Memory B cell (primary cell): ENCODE results near the gene KIAA1958.

Experiments
- ATAC-seq: fragments of 150-1000 bp; cut with Tn5 transposase; 2 replicates; pipeline ENCODE4 v1.10.0; 2021; ENCODE audit warnings: low read depth, mild to moderate bottlenecking, moderate library complexity
- DNase-seq, 2 donors: peaks; one replicate each; pipeline ENCODE4 v3.0.0; 2022; ENCODE audit warnings: low spot score in 2 of 2
- H3K27ac Mint-ChIP-seq: one replicate; pipeline ENCODE4 v1.8.0; 2022; ENCODE audit warnings: mild to moderate bottlenecking, moderate library complexity, mixed read lengths
- H3K27me3 Mint-ChIP-seq: one replicate; pipeline ENCODE4 v1.8.0; 2022; ENCODE audit warnings: mixed read lengths
- H3K36me3 Mint-ChIP-seq: one replicate; pipeline ENCODE4 v1.8.0; 2022; ENCODE audit warnings: mild to moderate bottlenecking, mixed read lengths
- H3K4me1 Mint-ChIP-seq: one replicate; pipeline ENCODE4 v1.8.0; 2022; ENCODE audit warnings: mixed read lengths
- H3K4me3 Mint-ChIP-seq: one replicate; pipeline ENCODE4 v1.8.0; 2022; ENCODE audit warnings: mild to moderate bottlenecking, moderate library complexity, mixed read lengths
- H3K9me3 Mint-ChIP-seq: one replicate; pipeline ENCODE4 v1.8.0; 2022; ENCODE audit warnings: mixed read lengths

The KIAA1958 gene

DNA sequence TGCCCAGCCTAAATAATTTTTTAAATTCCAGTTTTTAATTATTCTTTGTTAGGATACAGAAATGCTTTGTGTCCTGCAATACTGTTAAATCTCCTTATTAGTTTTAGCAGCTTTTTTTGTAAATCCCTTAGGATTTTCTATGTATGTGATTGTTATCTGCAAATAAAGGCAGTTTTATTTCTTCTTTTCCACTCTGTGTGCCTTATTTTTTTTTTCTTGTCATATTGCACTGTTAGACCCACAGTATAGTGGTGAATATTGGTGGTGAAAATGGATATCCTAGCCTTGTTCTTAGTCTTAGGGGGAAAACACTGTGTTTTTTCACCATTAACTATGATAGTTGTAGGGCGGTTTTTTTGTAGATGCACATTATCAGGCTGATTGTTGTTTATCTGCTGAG is 11.3 kb upstream of the KIAA1958 start:
- Mint-ChIP-seq H3K27ac (no peak overlapping the region), H3K9me3 (peaks cover 6% of the 10 kb centered on the region), H3K36me3 (peaks cover 23% of the 10 kb centered on the region), H3K4me3 (no peak overlapping the region), H3K27me3 (no peaks in the 10 kb centered on the region), H3K4me1 (no peaks in the 10 kb centered on the region)
- ATAC-seq (no peak), DNase-seq (no peak)

DNA sequence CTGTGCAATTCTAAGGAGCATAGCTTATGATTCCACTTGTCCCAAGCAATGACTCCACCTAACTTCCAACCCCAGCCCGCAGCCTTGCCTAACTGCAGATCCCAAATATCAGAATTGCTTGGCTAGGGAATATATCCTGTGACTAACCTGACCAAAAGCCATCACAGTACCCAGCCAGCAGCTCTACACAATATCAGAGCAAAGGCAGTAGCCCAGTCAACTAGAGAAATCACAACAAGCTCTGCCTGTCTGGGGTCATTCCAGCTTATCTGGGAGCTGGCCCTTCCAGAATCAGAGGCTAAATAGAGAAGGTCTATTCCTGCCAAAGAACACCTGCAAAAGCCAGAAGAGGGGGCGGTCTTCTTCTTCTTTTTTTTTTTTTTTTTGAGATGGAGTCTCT is 9.3 kb upstream of the KIAA1958 start:
- H3K9me3 Mint-ChIP-seq = peaks cover 6% of the 10 kb centered on the region
- H3K27ac Mint-ChIP-seq = no peak overlapping the region
- no peak overlapping the region for H3K4me3 Mint-ChIP-seq
- H3K36me3 Mint-ChIP-seq = peaks cover 19% of the 10 kb centered on the region
- H3K27me3 Mint-ChIP-seq = no peaks in the 10 kb centered on the region
- no peak for DNase-seq
- H3K4me1 Mint-ChIP-seq = no peaks in the 10 kb centered on the region
- no peak for ATAC-seq

DNA sequence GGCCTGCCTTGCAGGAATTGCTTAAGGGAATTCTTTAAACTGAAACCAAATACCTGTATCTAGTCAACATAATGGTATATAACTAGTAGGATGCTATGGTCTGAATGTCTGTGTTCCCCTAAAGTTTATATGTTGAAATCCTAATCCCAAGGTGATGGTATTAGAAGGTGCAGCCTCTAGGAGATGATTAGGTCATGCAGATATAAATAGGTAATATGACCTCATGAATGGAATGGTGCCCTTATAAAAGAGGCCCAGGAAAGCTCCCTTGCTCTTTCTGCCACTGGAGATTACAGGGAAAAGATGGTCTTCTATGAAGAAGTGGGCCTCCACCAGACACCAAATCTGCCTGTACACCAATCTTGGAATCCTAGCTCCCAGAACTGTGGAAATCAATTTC is 7.4 kb upstream of the KIAA1958 start:
- no peak for ATAC-seq
- Mint-ChIP-seq H3K36me3 (peaks cover 14% of the 10 kb centered on the region), H3K27me3 (no peaks in the 10 kb centered on the region), H3K4me3 (no peak overlapping the region), H3K9me3 (peaks cover 6% of the 10 kb centered on the region), H3K27ac (no peak overlapping the region), H3K4me1 (no peaks in the 10 kb centered on the region)
- DNase-seq = no peak

DNA sequence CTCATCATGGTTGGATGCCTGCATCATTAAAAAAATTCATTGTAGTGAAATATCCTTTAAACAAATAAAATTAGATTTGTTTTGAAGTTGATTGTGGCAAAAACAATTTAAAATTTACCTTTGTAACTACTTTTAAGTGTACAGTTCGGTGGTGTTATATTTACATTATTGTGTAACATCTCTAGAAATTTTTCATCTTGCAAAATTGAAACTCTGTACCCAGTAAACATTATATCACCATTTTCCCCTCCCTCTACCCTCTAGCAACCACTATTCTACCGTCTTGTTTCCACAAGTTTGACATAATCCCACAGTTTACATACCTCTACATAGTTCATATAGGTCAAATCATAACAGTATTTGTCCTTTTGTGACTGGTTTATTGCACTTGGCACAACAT is 2.0 kb upstream of the KIAA1958 start:
- Mint-ChIP-seq H3K4me1 (peaks cover 13% of the 10 kb centered on the region), H3K36me3 (peaks cover 2% of the 10 kb centered on the region), H3K4me3 (no peak overlapping the region), H3K27ac (no peak overlapping the region), H3K9me3 (no peaks in the 10 kb centered on the region), H3K27me3 (no peaks in the 10 kb centered on the region)
- DNase-seq = no peak
- no peak for ATAC-seq

DNA sequence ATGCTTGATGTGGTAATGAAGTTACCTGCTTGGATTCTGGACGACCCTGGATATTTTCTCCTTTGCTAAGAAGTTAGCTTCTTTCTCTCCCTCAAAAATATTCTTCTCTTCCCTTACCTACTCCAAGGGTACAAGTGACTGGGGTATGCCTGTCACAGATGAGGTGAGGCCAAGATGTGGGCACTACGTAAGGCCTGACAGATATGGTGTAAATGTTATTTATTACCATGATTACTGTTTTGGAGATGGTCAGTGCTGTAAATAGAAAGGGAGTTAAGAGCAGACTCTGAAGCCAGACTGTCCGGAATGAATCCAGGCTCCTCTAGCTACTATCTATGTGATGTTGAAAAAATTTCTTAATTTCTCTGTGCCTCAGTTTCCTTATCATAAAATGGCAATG is 1.1 kb upstream of the KIAA1958 start:
- no peak for DNase-seq
- ATAC-seq = no peak
- no peaks in the 10 kb centered on the region for H3K27me3 Mint-ChIP-seq
- peaks cover 13% of the 10 kb centered on the region for H3K4me1 Mint-ChIP-seq
- H3K9me3 Mint-ChIP-seq = no peaks in the 10 kb centered on the region
- H3K27ac Mint-ChIP-seq = peak overlapping the region; percentile 91
- peak overlapping the region; percentile 22 for H3K4me3 Mint-ChIP-seq
- H3K36me3 Mint-ChIP-seq = peaks cover 2% of the 10 kb centered on the region

DNA sequence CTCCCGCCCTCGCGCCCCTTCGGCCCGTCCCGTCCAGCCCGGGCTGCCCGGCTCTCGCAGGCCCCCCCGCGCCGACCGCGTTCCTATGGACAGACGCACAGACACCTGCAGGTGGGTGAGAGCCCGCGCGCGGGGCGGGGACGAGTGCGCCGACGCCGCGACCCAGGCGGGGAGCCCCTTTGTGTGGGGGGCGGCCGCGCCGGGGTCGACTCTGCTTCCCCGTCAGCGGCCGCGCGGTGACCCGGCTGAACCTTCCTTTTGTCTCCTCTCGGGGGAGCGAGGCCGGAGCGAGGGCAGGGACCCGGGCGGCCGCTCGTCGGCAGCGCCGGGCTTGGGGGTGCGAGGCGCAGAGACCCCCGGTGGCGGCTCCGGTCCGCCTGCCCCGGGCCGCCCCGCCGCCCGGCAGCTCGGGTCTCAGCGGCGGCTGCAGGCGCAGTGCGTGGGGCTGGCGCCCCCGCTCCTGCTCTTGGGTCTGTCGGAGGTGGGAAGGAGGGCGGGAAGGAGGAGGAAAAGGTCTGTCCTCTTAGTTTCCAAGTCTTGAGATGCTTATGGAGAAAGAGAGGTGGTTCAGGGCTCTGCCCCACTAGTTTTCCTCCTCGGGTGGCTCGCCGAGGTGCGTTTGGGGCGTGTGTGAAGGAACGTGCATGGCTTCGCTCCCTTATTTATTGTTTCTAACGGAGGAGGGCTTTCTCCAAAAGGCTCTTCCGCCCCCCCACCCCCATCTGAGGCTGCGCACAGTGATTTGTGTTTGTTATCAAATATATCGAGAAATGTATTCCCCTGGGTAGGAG is 576 bp downstream of the KIAA1958 start:
- Mint-ChIP-seq H3K27ac (peak overlapping the region; percentile 52), H3K36me3 (no peaks in the 10 kb centered on the region), H3K9me3 (no peaks in the 10 kb centered on the region), H3K4me3 (peak overlapping the region; percentile 91), H3K4me1 (peaks cover 14% of the 10 kb centered on the region), H3K27me3 (no peaks in the 10 kb centered on the region)
- ATAC-seq = peak; percentile 31
- DNase-seq = peak; percentile 41 to 61

DNA sequence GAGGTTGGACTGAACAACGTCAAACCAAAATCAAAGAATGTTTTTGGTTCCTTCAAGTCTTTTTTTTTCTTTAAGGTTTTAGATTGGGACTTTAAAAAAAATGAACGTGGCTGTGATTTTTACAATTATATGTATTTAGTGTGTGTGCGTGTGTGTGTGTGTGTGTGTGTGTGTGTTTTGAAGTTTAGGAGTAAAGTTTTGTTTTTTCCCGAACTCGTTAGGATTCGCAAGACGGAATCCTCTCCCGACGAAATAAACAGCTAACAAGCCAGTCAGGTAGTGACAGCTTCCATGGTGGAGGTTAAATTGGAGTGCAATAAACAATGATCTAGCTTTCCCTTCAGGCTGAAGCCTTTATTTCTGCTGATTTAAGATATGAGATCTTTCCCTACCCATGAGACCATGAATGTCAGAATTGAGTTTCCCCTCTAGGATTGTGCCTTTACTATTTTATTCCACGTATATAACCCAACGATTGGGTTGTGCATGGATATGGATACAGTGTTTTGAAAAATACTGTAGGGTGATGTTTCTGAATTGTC is 1.2 kb downstream of the KIAA1958 start:
- no peak for DNase-seq
- H3K9me3 Mint-ChIP-seq = no peaks in the 10 kb centered on the region
- ATAC-seq = no peak
- H3K36me3 Mint-ChIP-seq = no peaks in the 10 kb centered on the region
- peak overlapping the region; percentile 91 for H3K4me3 Mint-ChIP-seq
- peaks cover 16% of the 10 kb centered on the region for H3K4me1 Mint-ChIP-seq
- H3K27ac Mint-ChIP-seq = peak overlapping the region; percentile 52
- no peaks in the 10 kb centered on the region for H3K27me3 Mint-ChIP-seq

DNA sequence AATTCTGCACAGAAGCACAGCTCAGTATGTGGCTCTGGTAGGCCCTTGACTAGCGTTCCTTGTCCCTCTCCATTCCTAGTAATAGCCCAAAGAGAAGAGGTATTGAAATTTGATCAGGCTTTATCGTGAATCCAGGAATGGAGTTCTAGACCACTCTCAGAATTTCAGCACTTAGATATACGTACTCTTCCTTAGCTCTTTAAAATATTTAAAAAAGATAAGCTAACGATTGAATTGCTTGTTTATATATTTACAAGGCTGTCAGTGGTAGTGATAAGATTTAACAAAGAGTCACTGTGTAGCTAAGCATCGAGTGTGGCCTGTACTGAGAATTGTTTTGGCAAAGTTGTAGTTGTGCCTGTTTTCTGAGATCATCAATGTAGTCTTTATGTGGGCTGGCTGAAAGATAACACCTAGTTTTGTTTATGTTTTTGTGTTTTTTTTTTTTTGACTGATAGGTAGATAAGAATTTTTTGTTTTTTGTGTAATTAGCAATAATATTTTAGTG is 2.5 kb downstream of the KIAA1958 start:
- peaks cover 9% of the 10 kb centered on the region for H3K36me3 Mint-ChIP-seq
- H3K9me3 Mint-ChIP-seq = peaks cover 5% of the 10 kb centered on the region
- H3K27me3 Mint-ChIP-seq = no peaks in the 10 kb centered on the region
- H3K4me3 Mint-ChIP-seq = no peak overlapping the region
- peaks cover 16% of the 10 kb centered on the region for H3K4me1 Mint-ChIP-seq
- DNase-seq (no peak), ATAC-seq (no peak)
- H3K27ac Mint-ChIP-seq = no peak overlapping the region

DNA sequence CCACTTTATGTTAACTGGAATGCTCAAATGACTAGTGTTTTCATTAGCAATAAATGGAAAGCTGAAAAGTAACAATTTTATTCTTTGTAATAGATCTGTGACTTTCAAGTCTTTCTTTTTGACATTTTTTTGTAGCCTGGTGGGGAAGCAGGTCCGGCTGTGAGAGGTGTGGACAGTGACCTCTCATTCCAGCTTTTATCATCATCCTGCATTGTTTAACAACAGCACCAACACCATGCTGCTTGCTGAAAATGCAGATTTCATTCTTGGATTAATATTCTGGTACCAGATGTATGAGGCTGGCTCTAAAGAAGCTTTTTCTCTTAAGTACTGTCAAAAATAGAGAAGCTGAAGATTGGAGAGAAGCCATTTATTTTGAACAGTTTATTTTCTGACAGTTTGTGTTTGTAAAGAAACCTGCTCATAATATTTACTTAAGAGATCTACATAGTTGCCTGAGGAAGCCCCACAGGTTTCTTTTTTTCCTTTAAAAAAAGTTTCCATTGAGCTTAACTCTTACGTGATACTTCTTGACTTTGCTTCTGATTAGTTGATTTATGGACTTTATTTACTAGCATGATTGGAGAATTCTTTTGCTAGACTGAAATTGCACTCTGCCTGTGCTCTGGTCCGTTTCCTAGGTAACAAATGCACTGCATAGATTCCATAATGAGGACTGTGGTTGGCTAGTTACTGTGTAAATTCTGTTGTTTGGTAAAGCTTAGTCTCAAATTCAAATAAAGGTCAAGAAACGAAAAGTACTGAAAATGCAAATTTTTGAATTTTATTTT is 3.4 kb downstream of the KIAA1958 start:
- DNase-seq = no peak
- ATAC-seq = no peak
- Mint-ChIP-seq H3K27ac (no peak overlapping the region), H3K9me3 (peaks cover 10% of the 10 kb centered on the region), H3K27me3 (no peaks in the 10 kb centered on the region), H3K4me3 (no peak overlapping the region), H3K4me1 (peaks cover 16% of the 10 kb centered on the region), H3K36me3 (peaks cover 17% of the 10 kb centered on the region)

DNA sequence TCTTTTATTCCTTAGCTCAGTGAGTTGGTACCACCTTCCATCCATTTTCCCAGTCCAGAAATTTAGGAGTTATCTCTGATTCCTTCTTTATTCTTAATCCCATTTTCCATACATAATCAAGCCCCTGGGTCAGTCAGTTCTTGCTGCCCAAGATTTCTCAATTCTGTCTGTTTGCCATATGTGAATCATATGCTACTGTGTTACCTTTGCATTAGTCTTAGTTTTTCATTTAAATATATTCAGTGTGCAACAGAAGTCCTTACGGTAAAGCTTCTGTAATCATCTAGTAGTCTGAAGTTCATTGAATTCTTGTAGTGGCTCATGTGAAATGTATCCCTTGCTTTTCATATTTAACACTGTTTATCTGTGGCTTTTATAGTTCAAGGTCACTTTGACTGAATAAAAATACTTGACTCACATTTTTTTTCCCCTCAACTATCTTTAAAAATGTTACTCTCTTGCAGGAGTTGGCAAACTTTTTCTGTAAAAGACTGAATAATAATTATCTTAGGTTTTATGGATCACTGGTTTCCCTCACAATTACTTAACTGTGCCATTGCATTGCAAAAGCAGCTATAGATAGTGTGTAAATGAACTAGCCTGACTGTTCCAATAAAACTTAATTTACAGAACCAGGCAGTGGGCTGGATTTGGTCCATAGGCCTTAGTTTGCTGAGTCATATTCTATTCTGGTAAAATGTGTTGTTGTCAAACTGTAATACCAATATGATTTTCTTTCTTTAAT is 6.9 kb downstream of the KIAA1958 start:
- Mint-ChIP-seq H3K27ac (no peak overlapping the region), H3K27me3 (no peaks in the 10 kb centered on the region), H3K4me3 (no peak overlapping the region), H3K4me1 (peaks cover 3% of the 10 kb centered on the region), H3K36me3 (peaks cover 22% of the 10 kb centered on the region), H3K9me3 (peaks cover 11% of the 10 kb centered on the region)
- no peak for DNase-seq
- ATAC-seq = no peak

DNA sequence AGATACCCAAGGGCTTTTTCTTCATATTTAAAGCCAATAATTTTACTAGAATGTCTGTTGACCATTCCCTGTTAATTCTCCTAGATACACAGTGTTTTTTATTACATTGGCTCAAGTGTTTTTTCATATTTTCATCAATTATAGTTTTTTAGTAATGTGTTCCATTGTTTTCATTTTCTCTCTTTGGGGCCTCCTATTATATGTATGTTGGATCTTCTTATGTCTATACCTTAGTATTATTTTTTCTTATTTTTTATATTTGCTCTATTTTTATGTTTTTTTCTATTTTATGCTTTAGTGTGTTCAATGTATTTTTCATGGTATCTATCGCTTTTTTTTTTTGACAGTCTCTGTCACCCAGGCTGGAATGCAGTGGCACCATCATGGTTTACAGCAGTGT is 7.5 kb downstream of the KIAA1958 start:
- Mint-ChIP-seq H3K36me3 (peaks cover 22% of the 10 kb centered on the region), H3K4me1 (peaks cover 3% of the 10 kb centered on the region), H3K4me3 (no peak overlapping the region), H3K27ac (no peak overlapping the region), H3K9me3 (peaks cover 11% of the 10 kb centered on the region), H3K27me3 (no peaks in the 10 kb centered on the region)
- DNase-seq (no peak), ATAC-seq (no peak)

DNA sequence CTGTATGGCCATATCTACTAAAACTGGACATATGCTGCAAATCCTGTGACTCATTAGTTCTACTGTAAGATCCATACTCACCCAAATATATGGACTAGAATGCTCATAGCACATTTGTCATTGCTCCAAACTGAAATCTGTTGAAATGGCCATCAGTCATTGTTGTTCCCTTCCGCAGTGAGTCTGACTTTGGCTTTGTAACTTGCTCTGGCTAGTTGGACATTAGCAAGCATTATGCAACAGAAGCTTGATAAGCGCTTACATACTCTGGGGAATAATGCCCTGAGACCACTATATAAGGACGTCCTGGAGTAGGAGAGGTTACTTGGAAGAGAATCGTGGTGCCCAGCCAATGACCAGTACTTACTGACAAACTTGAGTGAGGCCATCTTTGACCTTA is 9.0 kb downstream of the KIAA1958 start:
- ATAC-seq = no peak

DNA sequence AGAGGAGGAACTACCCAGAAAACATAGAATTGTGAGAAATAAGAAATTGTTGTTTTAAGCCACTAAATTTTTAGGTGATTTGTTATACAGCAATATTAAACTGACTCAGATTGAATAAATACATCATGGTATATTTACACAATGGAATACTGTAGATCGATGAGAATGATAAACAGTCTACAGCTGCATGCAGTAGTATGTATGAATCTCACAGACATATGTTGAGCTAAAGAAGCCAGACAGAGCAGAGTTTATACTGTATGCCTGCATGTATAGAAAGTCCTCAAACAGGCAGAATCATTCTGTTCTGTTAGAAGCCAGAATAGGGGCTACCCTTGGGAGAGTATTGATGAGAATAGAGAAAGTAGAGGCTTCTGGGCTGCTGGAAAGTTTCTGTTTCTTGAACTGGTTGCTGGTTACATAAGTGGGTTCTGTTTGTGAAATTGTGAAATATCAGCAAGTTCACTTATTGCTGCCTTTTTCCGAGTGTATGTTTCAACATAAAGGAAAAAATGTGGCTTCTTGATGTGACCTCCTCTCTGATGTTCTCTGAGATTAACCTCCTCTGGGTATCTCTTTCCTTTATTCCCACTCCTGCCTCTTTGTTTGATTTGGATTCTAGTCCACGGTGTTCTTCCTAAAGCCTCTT is 9.6 kb downstream of the KIAA1958 start:
- Mint-ChIP-seq H3K27ac (no peak overlapping the region), H3K9me3 (peaks cover 11% of the 10 kb centered on the region), H3K27me3 (no peaks in the 10 kb centered on the region), H3K4me1 (peaks cover 3% of the 10 kb centered on the region), H3K4me3 (no peak overlapping the region), H3K36me3 (peaks cover 22% of the 10 kb centered on the region)
- DNase-seq (no peak), ATAC-seq (no peak)

More for the DNA sequence above, 9.0 kb downstream of the KIAA1958 start:
- H3K27ac Mint-ChIP-seq = no peak overlapping the region
- H3K27me3 Mint-ChIP-seq = no peaks in the 10 kb centered on the region
- peaks cover 22% of the 10 kb centered on the region for H3K36me3 Mint-ChIP-seq
- no peak for DNase-seq
- peaks cover 11% of the 10 kb centered on the region for H3K9me3 Mint-ChIP-seq
- H3K4me1 Mint-ChIP-seq = peaks cover 3% of the 10 kb centered on the region
- H3K4me3 Mint-ChIP-seq = no peak overlapping the region
